NB4 (cell line): ENCODE data around the gene FBXW8.

Experiments used
- MAX ChIP-seq: IDR thresholded peaks from 2 replicates; pipeline ENCODE4 v1.6.1; 2011; ENCODE audit warnings: low read depth, low read length
- MYC ChIP-seq: IDR thresholded peaks from 2 replicates; pipeline ENCODE4 v1.6.1; 2011; ENCODE audit warnings: low read depth, low read length
- POLR2A ChIP-seq: IDR thresholded peaks from 2 replicates; pipeline ENCODE4 v1.6.1; 2011; ENCODE audit warnings: mild to moderate bottlenecking; ENCODE audit not compliant: insufficient read length; ENCODE audit errors: extremely low read depth
- TF ChIP-seq, protein P1 (sequence below): IDR thresholded peaks from one replicate; pipeline ENCODE4 v1.5.1; 2012; ENCODE audit warnings: low read depth, low read length

- TF ChIP-seq POLR2A (no peak), MAX (no peak), MYC (no peak)
- TF ChIP-seq, protein P1, sequence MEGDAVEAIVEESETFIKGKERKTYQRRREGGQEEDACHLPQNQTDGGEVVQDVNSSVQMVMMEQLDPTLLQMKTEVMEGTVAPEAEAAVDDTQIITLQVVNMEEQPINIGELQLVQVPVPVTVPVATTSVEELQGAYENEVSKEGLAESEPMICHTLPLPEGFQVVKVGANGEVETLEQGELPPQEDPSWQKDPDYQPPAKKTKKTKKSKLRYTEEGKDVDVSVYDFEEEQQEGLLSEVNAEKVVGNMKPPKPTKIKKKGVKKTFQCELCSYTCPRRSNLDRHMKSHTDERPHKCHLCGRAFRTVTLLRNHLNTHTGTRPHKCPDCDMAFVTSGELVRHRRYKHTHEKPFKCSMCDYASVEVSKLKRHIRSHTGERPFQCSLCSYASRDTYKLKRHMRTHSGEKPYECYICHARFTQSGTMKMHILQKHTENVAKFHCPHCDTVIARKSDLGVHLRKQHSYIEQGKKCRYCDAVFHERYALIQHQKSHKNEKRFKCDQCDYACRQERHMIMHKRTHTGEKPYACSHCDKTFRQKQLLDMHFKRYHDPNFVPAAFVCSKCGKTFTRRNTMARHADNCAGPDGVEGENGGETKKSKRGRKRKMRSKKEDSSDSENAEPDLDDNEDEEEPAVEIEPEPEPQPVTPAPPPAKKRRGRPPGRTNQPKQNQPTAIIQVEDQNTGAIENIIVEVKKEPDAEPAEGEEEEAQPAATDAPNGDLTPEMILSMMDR: no peak
Observed at GRCh38 chr12:116892349-116893140, 18.2 kb upstream of the FBXW8 start.
